HG03103 (cell line): ENCODE results near the gene PFKL.

ENCODE experiments used
- ATAC-seq: cut with Tn5 transposase; IDR thresholded peaks from one replicate; pipeline ENCODE4 v1.9.1; 2021; ENCODE audit warnings: low read depth; ENCODE audit not compliant: unreplicated experiment

The PFKL gene

DNA sequence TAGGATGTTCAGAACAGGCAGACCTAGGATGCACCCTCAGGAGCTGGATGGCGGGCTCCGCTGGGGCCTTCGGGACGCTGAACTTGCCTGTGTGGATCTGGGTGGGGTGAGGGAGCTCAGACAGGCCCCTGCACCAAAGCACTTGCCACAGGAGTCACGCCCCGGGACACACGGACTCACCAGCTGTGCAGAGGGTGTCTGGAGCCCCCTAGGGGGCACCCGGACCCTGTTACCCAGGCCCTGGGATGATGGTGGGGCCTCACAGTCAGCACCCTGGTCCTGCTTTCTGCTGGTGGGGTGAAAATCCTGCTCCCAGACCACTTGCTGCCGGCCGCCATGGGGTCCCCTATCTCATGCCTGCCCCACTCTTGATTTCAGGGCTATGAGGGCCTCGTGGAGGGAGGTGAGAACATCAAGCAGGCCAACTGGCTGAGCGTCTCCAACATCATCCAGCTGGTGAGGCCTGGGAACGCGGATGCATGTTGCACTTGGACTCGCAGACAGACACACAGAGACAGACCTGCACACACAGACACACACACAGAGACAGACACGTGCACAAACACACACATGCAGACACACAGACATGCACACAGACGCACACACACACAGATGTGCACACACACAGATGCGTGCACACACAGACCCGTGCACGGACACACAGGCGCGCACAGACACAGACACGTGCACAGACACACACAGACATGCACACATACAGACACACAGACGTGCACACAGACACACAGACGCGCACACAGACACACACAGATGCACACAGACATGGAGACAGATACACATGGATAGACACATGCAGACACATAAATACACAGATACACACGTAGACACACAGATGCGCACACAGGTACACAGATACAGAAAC lies 11.0 kb downstream of the PFKL start:
- ATAC-seq: no peak

DNA sequence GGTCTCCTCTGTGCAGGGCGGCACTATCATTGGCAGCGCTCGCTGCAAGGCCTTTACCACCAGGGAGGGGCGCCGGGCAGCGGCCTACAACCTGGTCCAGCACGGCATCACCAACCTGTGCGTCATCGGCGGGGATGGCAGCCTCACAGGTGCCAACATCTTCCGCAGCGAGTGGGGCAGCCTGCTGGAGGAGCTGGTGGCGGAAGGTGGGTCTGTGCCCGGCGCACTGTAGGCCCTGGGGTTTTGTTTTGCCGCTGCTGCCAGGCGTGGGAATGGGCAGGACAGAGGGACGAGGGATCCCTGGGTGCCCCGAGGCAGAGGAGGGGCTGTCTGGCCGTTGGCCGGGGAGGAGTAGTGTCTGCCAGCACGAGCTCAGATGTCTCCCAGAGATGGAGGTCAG lies 12.2 kb downstream of the PFKL start:
- no peak for ATAC-seq

DNA sequence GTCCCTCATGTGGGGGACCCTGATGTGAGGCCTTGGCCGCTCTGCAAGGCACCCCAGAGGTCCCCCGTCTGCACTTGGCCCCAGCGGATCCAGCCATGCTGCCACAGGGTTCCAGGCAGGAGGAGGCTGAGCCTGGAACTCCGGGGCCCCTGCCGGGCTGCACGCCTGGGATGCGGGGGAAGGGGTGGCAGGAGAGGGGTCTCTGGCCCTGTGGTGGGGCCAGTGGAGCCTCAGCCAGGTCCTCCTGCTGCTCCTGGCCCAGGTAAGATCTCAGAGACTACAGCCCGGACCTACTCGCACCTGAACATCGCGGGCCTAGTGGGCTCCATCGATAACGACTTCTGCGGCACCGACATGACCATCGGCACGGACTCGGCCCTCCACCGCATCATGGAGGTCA lies 12.9 kb downstream of the PFKL start:
- ATAC-seq: no peak

- ATAC-seq: no peak
Measured at GRCh38 chr21:44313451-44313850, 13.6 kb downstream of the PFKL start.

- ATAC-seq: no peak
Measured at GRCh38 chr21:44314128-44314527, 14.3 kb downstream of the PFKL start.

GRCh38 chr21:44314561-44314960 lies 14.7 kb downstream of the PFKL start:
- no peak for ATAC-seq

DNA sequence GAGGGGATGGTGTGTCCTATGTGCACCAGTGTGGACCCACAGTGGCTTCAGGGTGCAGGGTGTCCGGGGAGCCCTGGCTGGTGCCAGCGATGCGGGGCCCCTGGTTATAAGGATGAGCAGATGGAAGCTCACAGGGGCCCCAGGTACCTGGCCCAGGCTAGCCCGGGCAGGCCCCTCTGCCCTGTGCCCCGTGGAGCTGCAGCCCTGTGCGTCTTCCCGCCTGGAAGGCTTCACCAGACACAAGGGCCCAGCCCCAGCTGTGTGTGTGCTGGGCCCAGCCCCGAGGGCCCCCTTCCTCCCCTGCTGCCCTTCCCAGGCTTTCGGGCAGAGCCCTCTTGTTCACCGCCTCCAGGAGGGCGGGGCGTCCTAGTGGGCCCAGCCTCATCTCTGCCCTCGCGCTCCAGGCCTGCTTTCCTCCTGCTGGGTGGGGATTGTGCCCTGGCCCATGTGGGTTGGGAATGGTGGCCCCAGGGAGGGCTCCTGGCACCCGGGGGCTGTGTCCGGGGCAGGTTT lies 15.9 kb downstream of the PFKL start:
- no peak for ATAC-seq

DNA sequence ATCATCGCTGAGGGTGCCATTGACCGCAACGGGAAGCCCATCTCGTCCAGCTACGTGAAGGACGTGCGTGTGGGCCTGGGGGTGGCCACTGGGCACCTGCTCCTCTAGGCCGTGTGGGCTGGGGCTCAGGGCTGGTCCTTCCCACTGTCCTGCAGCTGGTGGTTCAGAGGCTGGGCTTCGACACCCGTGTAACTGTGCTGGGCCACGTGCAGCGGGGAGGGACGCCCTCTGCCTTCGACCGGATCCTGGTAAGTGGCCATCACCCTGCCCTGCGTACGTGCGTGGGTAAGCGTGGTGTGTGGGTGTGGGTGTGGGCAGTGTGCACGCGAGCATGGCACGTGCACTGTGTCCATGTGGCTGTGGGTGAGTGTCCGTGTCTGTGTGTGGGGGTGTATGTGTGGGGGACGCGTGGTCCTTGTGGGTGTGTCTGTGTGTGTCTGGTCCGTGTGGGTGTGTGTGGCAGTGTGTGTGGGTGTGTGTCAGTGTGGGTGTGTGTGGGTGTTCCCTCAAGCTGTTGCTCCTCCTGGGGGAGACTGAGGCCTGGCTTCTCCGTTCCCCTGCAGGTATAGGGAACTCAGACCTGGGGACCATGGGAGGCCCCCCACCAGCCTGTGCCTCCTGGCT lies 16.5 kb downstream of the PFKL start:
- ATAC-seq: no peak

DNA sequence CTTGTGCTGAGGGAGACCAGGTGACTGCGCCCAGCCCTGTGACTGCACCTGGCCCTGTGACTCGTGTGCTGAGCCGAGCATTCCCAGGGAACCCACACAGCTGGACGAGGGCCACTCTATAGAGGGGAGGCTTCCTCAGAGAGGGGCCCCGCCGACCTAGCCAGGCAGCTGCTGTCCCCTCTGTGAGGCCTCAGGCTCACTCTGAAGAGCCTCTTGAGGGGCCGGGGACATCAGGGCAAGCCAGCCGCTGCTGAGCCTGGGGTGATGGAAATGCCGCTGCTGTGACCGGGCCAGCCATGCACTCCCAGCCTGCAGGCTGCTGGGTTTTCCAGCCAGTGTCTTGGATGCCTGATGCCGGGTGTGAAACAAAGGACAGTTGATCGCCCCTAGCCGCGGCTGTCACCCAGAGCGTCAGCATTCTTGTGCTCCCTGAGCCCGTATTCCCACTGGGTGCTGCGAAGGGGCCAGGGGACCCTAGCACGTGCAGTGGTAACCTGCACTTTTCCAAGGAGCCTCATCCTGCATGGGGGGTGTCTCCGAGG lies 17.5 kb downstream of the PFKL start:
- no peak for ATAC-seq

GRCh38 chr21:44317871-44318270 lies 18.0 kb downstream of the PFKL start:
- ATAC-seq: no peak

GRCh38 chr21:44318489-44319285 lies 18.8 kb downstream of the PFKL start:
- no peak for ATAC-seq

- ATAC-seq: no peak
Measured at GRCh38 chr21:44319407-44320065, 19.7 kb downstream of the PFKL start.

DNA sequence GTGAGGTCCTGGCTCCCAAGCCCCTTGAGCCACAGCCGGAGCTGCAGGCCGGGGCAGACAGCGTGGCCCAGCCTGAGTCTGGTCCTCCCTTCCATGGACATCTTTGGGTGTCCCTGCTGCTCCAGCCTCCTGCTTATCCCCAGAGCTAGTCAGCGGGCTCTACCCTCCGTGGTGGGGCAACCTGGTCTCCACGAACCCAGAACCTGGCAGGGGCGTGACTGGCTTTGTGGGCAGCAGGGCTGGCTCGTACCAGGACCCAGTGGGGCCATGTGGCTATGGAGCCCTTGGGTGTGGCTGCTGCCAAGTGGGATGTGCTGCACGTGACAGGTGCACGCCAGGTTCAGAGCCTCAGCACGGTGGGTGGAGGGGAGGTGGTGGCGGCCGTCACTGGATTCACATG lies 21.0 kb downstream of the PFKL start:
- ATAC-seq: no peak

DNA sequence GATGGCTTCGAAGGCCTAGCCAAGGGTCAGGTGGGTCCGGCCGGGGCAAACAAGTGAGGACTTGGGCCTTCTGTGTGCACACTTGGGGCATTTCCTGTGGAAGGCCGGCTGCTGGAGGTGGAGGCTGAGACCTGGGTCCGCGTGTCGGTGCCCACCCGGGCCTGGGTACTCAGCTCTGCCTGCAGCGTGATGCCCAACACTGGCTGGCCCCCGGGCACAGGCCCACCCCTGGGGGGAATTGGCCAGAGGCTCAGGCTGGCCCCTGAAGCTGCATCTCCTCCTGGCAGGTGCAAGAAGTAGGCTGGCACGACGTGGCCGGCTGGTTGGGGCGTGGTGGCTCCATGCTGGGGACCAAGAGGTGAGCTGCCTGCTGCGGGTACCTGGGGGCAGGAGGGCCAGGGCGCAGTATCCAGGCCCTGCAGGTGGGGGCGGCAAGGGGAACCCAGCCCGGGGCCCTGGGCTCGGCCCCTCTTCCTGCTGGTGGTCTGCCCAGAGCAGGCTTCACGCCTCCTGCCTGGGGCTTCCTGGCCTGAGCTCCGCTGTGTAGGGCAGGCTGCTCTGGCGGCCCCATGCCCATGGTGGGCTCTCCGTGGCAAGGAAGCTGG lies 22.1 kb downstream of the PFKL start:
- no peak for ATAC-seq

GRCh38 chr21:44322621-44323325 lies 22.9 kb downstream of the PFKL start:
- ATAC-seq: no peak

DNA sequence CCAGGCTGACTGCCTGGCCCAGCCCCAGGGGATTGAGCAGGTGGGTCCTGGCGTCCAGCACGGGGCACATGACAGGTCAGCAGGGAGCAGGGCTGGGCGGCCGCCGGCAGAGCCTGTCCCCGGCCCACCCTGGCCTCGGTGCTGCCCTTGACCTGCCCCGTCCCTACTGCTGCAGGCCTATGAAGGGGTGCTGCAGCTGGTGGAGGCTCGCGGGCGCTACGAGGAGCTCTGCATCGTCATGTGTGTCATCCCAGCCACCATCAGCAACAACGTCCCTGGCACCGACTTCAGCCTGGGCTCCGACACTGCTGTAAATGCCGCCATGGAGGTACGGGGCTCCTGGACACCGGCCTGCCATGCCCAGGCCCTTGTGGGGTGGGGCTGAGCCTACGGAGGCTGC lies 23.7 kb downstream of the PFKL start:
- ATAC-seq: no peak

GRCh38 chr21:44324106-44324853 lies 24.4 kb downstream of the PFKL start:
- no peak for ATAC-seq

DNA sequence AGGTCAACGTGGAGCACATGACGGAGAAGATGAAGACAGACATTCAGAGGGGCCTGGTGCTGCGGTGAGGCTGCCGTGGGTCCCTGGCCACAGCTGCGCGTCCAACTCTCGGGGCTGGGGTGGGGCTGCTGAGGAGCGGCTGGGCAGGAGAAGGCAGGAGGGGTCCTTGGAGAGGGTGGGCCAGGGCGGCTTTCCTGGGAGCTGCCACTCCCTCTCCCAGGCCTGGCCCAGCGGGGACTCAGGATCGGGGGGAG lies 24.9 kb downstream of the PFKL start:
- no peak for ATAC-seq
